ENCODE measurements around the gene HTATIP2. TPM values are rescaled to one million over a fixed set of nuclear protein-coding genes. Genes with fewer than 3 reads are reported as not detected.

Gene HTATIP2
- total and polyA plus RNA-seq, 9 of the 15 experiments (the other 6 are each of a cell fraction or from before 2014, with no cell fraction given) = 48.3 to 90.9 (median 64.4) TPM

DNA sequence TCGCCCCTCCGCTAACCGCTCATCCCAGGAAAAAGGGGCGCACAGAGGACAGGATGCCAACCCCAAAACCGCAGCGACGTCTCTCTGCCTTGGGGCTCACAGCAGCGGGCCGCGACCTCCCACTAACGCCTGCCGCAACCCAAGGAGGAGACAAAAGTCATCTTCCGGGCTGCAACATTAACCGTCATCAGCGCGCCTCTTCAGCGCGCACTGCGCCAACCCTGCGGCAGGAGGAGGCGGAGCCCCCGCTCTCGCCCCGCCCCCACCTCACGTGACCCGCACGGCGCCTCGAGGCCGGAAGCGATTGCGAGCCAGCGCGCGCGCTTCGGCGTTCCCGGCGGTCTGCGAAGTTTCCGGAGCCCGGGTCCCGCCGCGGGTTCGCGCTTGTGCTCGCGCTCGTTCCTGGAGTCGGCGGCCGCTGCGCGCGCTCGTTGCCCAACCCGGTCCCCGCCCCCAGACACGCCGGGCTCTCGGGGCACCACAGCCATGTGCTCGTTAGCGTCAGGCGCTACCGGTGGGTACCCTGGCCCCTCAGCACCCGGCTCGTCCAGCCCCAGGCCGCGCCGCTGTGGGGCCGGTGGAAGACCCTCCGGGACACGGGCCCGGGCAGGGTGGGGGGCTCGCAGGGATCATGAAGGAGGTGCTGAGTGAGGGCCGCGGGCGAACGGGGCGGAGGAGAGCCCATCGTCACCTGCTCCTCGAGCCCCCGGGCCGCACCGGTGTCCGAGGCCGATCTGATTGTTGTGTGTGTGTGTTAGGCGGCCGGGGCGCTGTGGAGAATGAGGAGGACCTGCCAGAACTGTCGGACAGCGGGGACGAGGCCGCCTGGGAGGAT is 24.0 kb downstream of the HTATIP2 start, which contains the start of gene PRMT3 (continued):
- TF ChIP-seq, protein P1, sequence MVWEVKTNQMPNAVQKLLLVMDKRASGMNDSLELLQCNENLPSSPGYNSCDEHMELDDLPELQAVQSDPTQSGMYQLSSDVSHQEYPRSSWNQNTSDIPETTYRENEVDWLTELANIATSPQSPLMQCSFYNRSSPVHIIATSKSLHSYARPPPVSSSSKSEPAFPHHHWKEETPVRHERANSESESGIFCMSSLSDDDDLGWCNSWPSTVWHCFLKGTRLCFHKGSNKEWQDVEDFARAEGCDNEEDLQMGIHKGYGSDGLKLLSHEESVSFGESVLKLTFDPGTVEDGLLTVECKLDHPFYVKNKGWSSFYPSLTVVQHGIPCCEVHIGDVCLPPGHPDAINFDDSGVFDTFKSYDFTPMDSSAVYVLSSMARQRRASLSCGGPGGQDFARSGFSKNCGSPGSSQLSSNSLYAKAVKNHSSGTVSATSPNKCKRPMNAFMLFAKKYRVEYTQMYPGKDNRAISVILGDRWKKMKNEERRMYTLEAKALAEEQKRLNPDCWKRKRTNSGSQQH (CRISPR knock-in tag; IDR thresholded peaks at IDR 0.05) = peak; percentile 78; the same call in 1 of the 2 replicates
- TF ChIP-seq NCOA4 (IDR thresholded peaks at IDR 0.05; ENCODE audit: partially characterized antibody) (no peak), RFX7 (CRISPR knock-in tag; IDR thresholded peaks at IDR 0.05) (no peak), NONO (IDR thresholded peaks at IDR 0.05; ENCODE audit: low read depth in 2 of 2, low read length in 1 of 2) (peak; percentile 45 to 63; a peak in 1 of 4 replicates), ZKSCAN3 (CRISPR knock-in tag; IDR thresholded peaks at IDR 0.05) (no peak), PRPF4 (IDR thresholded peaks at IDR 0.05; ENCODE audit: insufficient read depth, low read depth, low read length, poor library complexity, severe bottlenecking) (no peak), BRCA1 (IDR thresholded peaks at IDR 0.05) (no peak), BRCA1 (CRISPR knock-in tag; IDR thresholded peaks at IDR 0.05) (peak; percentile 77; the same call in 1 of the 2 replicates), OTX1 (CRISPR knock-in tag; IDR thresholded peaks at IDR 0.05) (peak; percentile 87; the same call in 1 of the 2 replicates), ZNF175 (CRISPR knock-in tag; IDR thresholded peaks at IDR 0.05; ENCODE audit: low read depth) (0 out of 2 replicates have a peak, but pooled peaks have one; percentile 41), NCOA2 (IDR thresholded peaks at IDR 0.05; ENCODE audit: partially characterized antibody in 2 of 2) (no peak), ESRRB (CRISPR knock-in tag; IDR thresholded peaks at IDR 0.05; ENCODE audit: borderline replicate concordance) (no peak), MCM3 (IDR thresholded peaks at IDR 0.05) (no peak), ELF1 (tag; IDR thresholded peaks at IDR 0.05) (peak; percentile 98)
- TF ChIP-seq, protein P2, sequence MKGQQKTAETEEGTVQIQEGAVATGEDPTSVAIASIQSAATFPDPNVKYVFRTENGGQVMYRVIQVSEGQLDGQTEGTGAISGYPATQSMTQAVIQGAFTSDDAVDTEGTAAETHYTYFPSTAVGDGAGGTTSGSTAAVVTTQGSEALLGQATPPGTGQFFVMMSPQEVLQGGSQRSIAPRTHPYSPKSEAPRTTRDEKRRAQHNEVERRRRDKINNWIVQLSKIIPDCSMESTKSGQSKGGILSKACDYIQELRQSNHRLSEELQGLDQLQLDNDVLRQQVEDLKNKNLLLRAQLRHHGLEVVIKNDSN (CRISPR knock-in tag; IDR thresholded peaks at IDR 0.05) = peak; percentile 99
- TF ChIP-seq, protein P3, sequence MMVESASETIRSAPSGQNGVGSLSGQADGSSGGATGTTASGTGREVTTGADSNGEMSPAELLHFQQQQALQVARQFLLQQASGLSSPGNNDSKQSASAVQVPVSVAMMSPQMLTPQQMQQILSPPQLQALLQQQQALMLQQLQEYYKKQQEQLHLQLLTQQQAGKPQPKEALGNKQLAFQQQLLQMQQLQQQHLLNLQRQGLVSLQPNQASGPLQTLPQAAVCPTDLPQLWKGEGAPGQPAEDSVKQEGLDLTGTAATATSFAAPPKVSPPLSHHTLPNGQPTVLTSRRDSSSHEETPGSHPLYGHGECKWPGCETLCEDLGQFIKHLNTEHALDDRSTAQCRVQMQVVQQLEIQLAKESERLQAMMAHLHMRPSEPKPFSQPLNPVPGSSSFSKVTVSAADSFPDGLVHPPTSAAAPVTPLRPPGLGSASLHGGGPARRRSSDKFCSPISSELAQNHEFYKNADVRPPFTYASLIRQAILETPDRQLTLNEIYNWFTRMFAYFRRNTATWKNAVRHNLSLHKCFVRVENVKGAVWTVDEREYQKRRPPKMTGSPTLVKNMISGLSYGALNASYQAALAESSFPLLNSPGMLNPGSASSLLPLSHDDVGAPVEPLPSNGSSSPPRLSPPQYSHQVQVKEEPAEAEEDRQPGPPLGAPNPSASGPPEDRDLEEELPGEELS (CRISPR knock-in tag; IDR thresholded peaks at IDR 0.05; ENCODE audit: borderline replicate concordance) = 0 out of 2 replicates have a peak, but pooled peaks have one; percentile 83
- TF ChIP-seq, protein P4, sequence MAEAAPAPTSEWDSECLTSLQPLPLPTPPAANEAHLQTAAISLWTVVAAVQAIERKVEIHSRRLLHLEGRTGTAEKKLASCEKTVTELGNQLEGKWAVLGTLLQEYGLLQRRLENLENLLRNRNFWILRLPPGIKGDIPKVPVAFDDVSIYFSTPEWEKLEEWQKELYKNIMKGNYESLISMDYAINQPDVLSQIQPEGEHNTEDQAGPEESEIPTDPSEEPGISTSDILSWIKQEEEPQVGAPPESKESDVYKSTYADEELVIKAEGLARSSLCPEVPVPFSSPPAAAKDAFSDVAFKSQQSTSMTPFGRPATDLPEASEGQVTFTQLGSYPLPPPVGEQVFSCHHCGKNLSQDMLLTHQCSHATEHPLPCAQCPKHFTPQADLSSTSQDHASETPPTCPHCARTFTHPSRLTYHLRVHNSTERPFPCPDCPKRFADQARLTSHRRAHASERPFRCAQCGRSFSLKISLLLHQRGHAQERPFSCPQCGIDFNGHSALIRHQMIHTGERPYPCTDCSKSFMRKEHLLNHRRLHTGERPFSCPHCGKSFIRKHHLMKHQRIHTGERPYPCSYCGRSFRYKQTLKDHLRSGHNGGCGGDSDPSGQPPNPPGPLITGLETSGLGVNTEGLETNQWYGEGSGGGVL (CRISPR knock-in tag; IDR thresholded peaks at IDR 0.05) = no peak
- TF ChIP-seq, protein P5, sequence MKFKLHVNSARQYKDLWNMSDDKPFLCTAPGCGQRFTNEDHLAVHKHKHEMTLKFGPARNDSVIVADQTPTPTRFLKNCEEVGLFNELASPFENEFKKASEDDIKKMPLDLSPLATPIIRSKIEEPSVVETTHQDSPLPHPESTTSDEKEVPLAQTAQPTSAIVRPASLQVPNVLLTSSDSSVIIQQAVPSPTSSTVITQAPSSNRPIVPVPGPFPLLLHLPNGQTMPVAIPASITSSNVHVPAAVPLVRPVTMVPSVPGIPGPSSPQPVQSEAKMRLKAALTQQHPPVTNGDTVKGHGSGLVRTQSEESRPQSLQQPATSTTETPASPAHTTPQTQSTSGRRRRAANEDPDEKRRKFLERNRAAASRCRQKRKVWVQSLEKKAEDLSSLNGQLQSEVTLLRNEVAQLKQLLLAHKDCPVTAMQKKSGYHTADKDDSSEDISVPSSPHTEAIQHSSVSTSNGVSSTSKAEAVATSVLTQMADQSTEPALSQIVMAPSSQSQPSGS (CRISPR knock-in tag; IDR thresholded peaks at IDR 0.05) = peak; percentile 19; the same call in 1 of the 2 replicates

Measured in K562 (cell line).